ENCODE results near the gene EML4.

- TF ChIP-seq POLR2A (IDR thresholded peaks at IDR 0.05; ENCODE audit: low read length) (no peak), GATA1 (IDR thresholded peaks at IDR 0.05; ENCODE audit: low read depth, low read length) (no peak)
Observed at GRCh38 chr2:42178335-42178734, 9.2 kb downstream of the EML4 start.
